Dendritic cell treated with granulocyte-macrophage colony-stimulating factor and Interleukin-4, amounts not matched to agents 40 ng/mL and 50 ng/mL, for 4 days (primary cell): ENCODE measurements around the gene MEX3C.

Experiments used
- H3K27ac Mint-ChIP-seq: one replicate; pipeline ENCODE4 v1.8.0; 2022; ENCODE audit warnings: mild to moderate bottlenecking, mixed read lengths
- H3K27me3 Mint-ChIP-seq: one replicate; pipeline ENCODE4 v1.8.0; 2022; ENCODE audit warnings: mild to moderate bottlenecking, mixed read lengths
- H3K36me3 Mint-ChIP-seq: one replicate; pipeline ENCODE4 v1.8.0; 2022; ENCODE audit warnings: low read depth, mixed read lengths
- H3K4me1 Mint-ChIP-seq: one replicate; pipeline ENCODE4 v1.8.0; 2022; ENCODE audit warnings: low read depth, mixed read lengths
- H3K4me3 Mint-ChIP-seq: one replicate; pipeline ENCODE4 v1.8.0; 2022; ENCODE audit warnings: mild to moderate bottlenecking, moderate library complexity, mixed read lengths
- H3K9me3 Mint-ChIP-seq: one replicate; pipeline ENCODE4 v1.8.0; 2022; ENCODE audit warnings: mixed read lengths
- intact Hi-C: fragments of 100-400 bp; cut with micrococcal nuclease; formaldehyde crosslinking; loops from one replicate; pipeline ENCODE4 v1.15.0; 2022

Gene MEX3C

GRCh38 chr18:51196118-51196810 lies 1.2 kb downstream of the MEX3C start:
- H3K9me3 Mint-ChIP-seq = peaks cover 9% of the 10 kb centered on the region
- H3K27me3 Mint-ChIP-seq = no peaks in the 10 kb centered on the region
- peaks cover 24% of the 10 kb centered on the region for H3K36me3 Mint-ChIP-seq
- H3K4me3 Mint-ChIP-seq = peak overlapping the region; percentile 88
- intact Hi-C loops = loop anchor here (10.0 kb wide), 1 partner anchor 91 kb away; no protein-coding TSS in a partner anchor
- H3K4me1 Mint-ChIP-seq = peaks cover 37% of the 10 kb centered on the region
- peak overlapping the region; percentile 94 for H3K27ac Mint-ChIP-seq

GRCh38 chr18:51195451-51196117 lies 1.9 kb downstream of the MEX3C start:
- H3K9me3 Mint-ChIP-seq = peaks cover 9% of the 10 kb centered on the region
- peaks cover 24% of the 10 kb centered on the region for H3K36me3 Mint-ChIP-seq
- peak overlapping the region; percentile 88 for H3K4me3 Mint-ChIP-seq
- peaks cover 37% of the 10 kb centered on the region for H3K4me1 Mint-ChIP-seq
- peak overlapping the region; percentile 94 for H3K27ac Mint-ChIP-seq
- no peaks in the 10 kb centered on the region for H3K27me3 Mint-ChIP-seq
- intact Hi-C loops = loop anchor here (10.0 kb wide), 1 partner anchor 91 kb away; no protein-coding TSS in a partner anchor

- H3K36me3 Mint-ChIP-seq = peaks cover 24% of the 10 kb centered on the region
- peak overlapping the region; percentile 88 for H3K4me3 Mint-ChIP-seq
- peak overlapping the region; percentile 14 for H3K27ac Mint-ChIP-seq
- intact Hi-C loops = loop anchor here (10.0 kb wide), 1 partner anchor 90 kb away; no protein-coding TSS in a partner anchor
- peaks cover 9% of the 10 kb centered on the region for H3K9me3 Mint-ChIP-seq
- H3K4me1 Mint-ChIP-seq = peaks cover 39% of the 10 kb centered on the region
- no peaks in the 10 kb centered on the region for H3K27me3 Mint-ChIP-seq
Observed at GRCh38 chr18:51195086-51195450, 2.4 kb downstream of the MEX3C start.

GRCh38 chr18:51194604-51195003 lies 2.9 kb downstream of the MEX3C start:
- Mint-ChIP-seq H3K36me3 (peaks cover 24% of the 10 kb centered on the region), H3K9me3 (peaks cover 9% of the 10 kb centered on the region), H3K4me3 (peak overlapping the region; percentile 88), H3K27ac (peak overlapping the region; percentile 14), H3K4me1 (peaks cover 42% of the 10 kb centered on the region), H3K27me3 (no peaks in the 10 kb centered on the region)
- intact Hi-C loops = loop anchor here (10.0 kb wide), 1 partner anchor 90 kb away; no protein-coding TSS in a partner anchor

GRCh38 chr18:51193621-51194287 lies 3.7 kb downstream of the MEX3C start:
- Mint-ChIP-seq H3K27me3 (no peaks in the 10 kb centered on the region), H3K27ac (no peak overlapping the region), H3K4me3 (no peak overlapping the region), H3K9me3 (peaks cover 3% of the 10 kb centered on the region), H3K4me1 (peaks cover 42% of the 10 kb centered on the region), H3K36me3 (peaks cover 19% of the 10 kb centered on the region)
- intact Hi-C loops = loop anchor here (10.0 kb wide), 1 partner anchor 89 kb away; no protein-coding TSS in a partner anchor

- intact Hi-C loops = loop anchor here (10.0 kb wide), 1 partner anchor 88 kb away; no protein-coding TSS in a partner anchor
- H3K4me1 Mint-ChIP-seq = peaks cover 39% of the 10 kb centered on the region
- H3K27ac Mint-ChIP-seq = no peak overlapping the region
- H3K9me3 Mint-ChIP-seq = no peaks in the 10 kb centered on the region
- H3K36me3 Mint-ChIP-seq = peaks cover 24% of the 10 kb centered on the region
- no peaks in the 10 kb centered on the region for H3K27me3 Mint-ChIP-seq
- H3K4me3 Mint-ChIP-seq = no peak overlapping the region
Observed at GRCh38 chr18:51192696-51193095, 4.8 kb downstream of the MEX3C start.

GRCh38 chr18:51192026-51192425 lies 5.5 kb downstream of the MEX3C start:
- H3K36me3 Mint-ChIP-seq = peaks cover 24% of the 10 kb centered on the region
- H3K9me3 Mint-ChIP-seq = no peaks in the 10 kb centered on the region
- no peak overlapping the region for H3K4me3 Mint-ChIP-seq
- no peak overlapping the region for H3K27ac Mint-ChIP-seq
- intact Hi-C loops = loop anchor here (10.0 kb wide), 1 partner anchor 87 kb away; no protein-coding TSS in a partner anchor
- H3K27me3 Mint-ChIP-seq = no peaks in the 10 kb centered on the region
- H3K4me1 Mint-ChIP-seq = peaks cover 46% of the 10 kb centered on the region

GRCh38 chr18:51191128-51191717 lies 6.3 kb downstream of the MEX3C start:
- Mint-ChIP-seq H3K9me3 (no peaks in the 10 kb centered on the region), H3K36me3 (peaks cover 19% of the 10 kb centered on the region), H3K4me3 (no peak overlapping the region), H3K27ac (no peak overlapping the region), H3K27me3 (no peaks in the 10 kb centered on the region), H3K4me1 (peaks cover 53% of the 10 kb centered on the region)
- intact Hi-C loops = loop anchor here (10.0 kb wide), 1 partner anchor 86 kb away; no protein-coding TSS in a partner anchor

- H3K27ac Mint-ChIP-seq = no peak overlapping the region
- peaks cover 18% of the 10 kb centered on the region for H3K36me3 Mint-ChIP-seq
- H3K4me1 Mint-ChIP-seq = peaks cover 44% of the 10 kb centered on the region
- no peak overlapping the region for H3K4me3 Mint-ChIP-seq
- H3K9me3 Mint-ChIP-seq = no peaks in the 10 kb centered on the region
- intact Hi-C loops = loop anchor here (10.0 kb wide), 1 partner anchor 85 kb away; no protein-coding TSS in a partner anchor
- H3K27me3 Mint-ChIP-seq = no peaks in the 10 kb centered on the region
Observed at GRCh38 chr18:51190000-51190399, 7.5 kb downstream of the MEX3C start.

GRCh38 chr18:51188024-51188701 lies 9.3 kb downstream of the MEX3C start:
- peaks cover 30% of the 10 kb centered on the region for H3K4me1 Mint-ChIP-seq
- H3K4me3 Mint-ChIP-seq = no peak overlapping the region
- H3K36me3 Mint-ChIP-seq = peaks cover 21% of the 10 kb centered on the region
- intact Hi-C loops = no loop called here
- no peaks in the 10 kb centered on the region for H3K27me3 Mint-ChIP-seq
- H3K27ac Mint-ChIP-seq = no peak overlapping the region
- H3K9me3 Mint-ChIP-seq = no peaks in the 10 kb centered on the region

GRCh38 chr18:51185075-51185474 lies 12.4 kb downstream of the MEX3C start:
- H3K27me3 Mint-ChIP-seq = no peaks in the 10 kb centered on the region
- intact Hi-C loops = no loop called here
- H3K4me1 Mint-ChIP-seq = peaks cover 37% of the 10 kb centered on the region
- no peaks in the 10 kb centered on the region for H3K9me3 Mint-ChIP-seq
- peaks cover 21% of the 10 kb centered on the region for H3K36me3 Mint-ChIP-seq
- no peak overlapping the region for H3K4me3 Mint-ChIP-seq
- H3K27ac Mint-ChIP-seq = no peak overlapping the region

GRCh38 chr18:51184091-51184457 lies 13.4 kb downstream of the MEX3C start:
- H3K4me1 Mint-ChIP-seq = peaks cover 36% of the 10 kb centered on the region
- no peaks in the 10 kb centered on the region for H3K27me3 Mint-ChIP-seq
- H3K9me3 Mint-ChIP-seq = no peaks in the 10 kb centered on the region
- H3K27ac Mint-ChIP-seq = no peak overlapping the region
- H3K36me3 Mint-ChIP-seq = peaks cover 21% of the 10 kb centered on the region
- intact Hi-C loops = no loop called here
- H3K4me3 Mint-ChIP-seq = no peak overlapping the region

GRCh38 chr18:51183372-51184090 lies 13.9 kb downstream of the MEX3C start:
- H3K9me3 Mint-ChIP-seq = no peaks in the 10 kb centered on the region
- intact Hi-C loops = no loop called here
- H3K36me3 Mint-ChIP-seq = peaks cover 20% of the 10 kb centered on the region
- peaks cover 36% of the 10 kb centered on the region for H3K4me1 Mint-ChIP-seq
- no peak overlapping the region for H3K4me3 Mint-ChIP-seq
- H3K27me3 Mint-ChIP-seq = no peaks in the 10 kb centered on the region
- no peak overlapping the region for H3K27ac Mint-ChIP-seq
